Ecto neural progenitor cell (in vitro differentiated cells): Measurements from ENCODE around the gene PPIL4.

Source experiments
- DNase-seq: peaks from one replicate; pipeline ENCODE4 v3.0.0-alpha.2; 2018; ENCODE audit warnings: low spot score

The PPIL4 gene

GRCh38 chr6:149459761-149460160 is 86.1 kb downstream of the PPIL4 start:
- DNase-seq: no peak

- no peak for DNase-seq
Observed at GRCh38 chr6:149458806-149459205, 87.0 kb downstream of the PPIL4 start.

- no peak for DNase-seq
Observed at GRCh38 chr6:149458196-149458595, 87.6 kb downstream of the PPIL4 start.

GRCh38 chr6:149457316-149457884 is 88.4 kb downstream of the PPIL4 start:
- no peak for DNase-seq

GRCh38 chr6:149456311-149457021 is 89.4 kb downstream of the PPIL4 start:
- DNase-seq: no peak

GRCh38 chr6:149455031-149455732 is 90.7 kb downstream of the PPIL4 start:
- no peak for DNase-seq
